NK-92 (cell line): ENCODE data around the gene BAHCC1.

Source experiments
- DNase-seq: peaks from one replicate; lab custom pipeline; 2025; ENCODE audit not compliant: unreplicated experiment; lab: John Stamatoyannopoulos, UW

BAHCC1 gene

DNA sequence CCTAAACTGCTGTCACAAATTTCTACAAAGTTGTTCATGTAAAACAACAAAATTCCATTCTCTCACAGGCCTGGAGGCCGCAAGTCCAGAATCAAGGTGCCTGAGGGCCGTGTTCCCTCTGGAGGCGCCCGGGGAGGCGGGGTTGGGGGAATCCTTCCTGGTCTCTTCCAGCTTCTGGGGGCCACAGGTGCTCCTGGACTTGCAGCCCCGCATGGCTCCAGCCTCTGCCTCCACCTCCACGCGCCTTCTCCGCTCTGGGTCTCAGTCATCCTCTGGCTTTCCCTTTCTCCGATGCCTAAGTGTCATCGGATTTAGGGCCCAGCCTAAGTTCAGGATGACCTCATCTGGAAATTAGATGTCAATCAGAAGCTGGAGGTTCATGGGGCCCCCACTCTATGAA lies 28.6 kb upstream of the BAHCC1 start:
- DNase-seq = no peak

- DNase-seq = no peak
Measured at GRCh38 chr17:81367171-81367570, 28.1 kb upstream of the BAHCC1 start.

DNA sequence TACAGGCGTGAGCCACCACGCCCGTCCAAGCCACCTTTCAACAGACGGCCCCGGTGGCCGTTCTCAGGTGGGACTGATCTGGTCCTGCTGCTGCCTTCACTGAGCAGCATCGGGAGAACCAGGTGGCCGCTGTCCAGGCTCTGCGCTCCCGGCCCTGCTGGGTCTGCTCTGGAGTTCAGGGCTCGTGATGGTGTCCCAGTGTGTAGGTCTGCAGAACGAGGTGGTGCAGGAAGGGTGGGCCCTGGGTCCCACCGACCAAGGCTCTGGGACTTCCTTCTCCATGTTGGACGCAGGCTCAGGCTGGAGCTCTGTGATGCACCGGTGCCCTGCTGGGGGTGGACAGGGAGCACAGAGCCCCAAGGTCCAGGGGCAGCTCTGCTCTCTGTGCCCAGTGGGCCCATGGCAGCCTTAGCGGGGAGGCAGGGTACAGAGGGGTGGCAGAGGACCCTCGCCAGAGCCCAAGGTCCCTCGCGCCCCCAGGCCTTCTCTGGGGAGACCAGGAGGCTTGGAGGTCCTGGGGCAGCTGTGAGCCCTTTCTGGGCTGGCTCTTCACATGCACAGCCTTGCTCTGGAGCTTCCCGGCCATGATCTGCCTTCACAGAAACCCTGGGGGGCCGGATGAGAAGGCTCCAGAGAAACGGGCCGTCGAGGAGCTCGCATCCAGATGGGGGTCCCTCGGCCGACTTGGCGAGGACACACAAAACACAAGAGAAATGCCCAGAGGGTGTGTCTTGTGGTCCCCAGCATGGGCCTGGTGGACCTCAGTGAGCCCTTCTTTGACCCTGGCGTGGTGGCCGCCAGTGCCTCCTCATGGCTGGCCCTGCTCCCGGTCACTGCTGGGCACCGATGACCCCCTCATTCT lies 26.9 kb upstream of the BAHCC1 start:
- DNase-seq = no peak

- DNase-seq = no peak
Measured at GRCh38 chr17:81370294-81370693, 25.0 kb upstream of the BAHCC1 start.

- no peak for DNase-seq
Measured at GRCh38 chr17:81371910-81372760, 23.1 kb upstream of the BAHCC1 start.

DNA sequence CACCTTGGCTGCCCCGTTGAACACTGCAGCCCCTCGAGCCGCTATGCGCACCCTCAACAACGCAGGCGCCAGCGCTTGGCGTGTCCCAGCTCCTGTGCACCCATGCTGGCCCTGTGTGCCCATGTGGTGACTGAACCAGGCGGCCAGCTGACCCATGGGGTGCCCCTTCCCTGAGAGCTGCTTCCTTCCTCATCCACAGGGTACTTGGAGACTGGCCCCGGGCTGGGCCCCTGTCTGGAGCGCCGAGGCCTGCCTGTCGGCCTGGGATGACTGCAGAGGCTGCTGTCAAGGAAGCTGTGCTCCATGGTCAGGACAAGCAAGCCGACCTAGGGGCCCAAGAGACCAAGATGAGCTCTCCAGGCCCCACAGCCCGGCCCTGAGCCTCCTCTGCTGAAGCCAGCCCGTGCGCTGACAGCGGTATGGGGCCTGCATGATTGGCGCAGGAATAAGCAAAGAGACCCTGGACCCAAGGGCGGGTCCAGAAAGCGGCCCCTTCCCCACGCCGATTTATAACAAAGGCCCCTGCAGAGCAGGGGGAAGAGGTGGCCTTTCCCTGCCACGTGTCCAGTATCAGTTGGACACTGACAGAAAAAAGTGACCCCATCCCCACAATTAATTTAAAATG lies 21.6 kb upstream of the BAHCC1 start:
- no peak for DNase-seq

DNA sequence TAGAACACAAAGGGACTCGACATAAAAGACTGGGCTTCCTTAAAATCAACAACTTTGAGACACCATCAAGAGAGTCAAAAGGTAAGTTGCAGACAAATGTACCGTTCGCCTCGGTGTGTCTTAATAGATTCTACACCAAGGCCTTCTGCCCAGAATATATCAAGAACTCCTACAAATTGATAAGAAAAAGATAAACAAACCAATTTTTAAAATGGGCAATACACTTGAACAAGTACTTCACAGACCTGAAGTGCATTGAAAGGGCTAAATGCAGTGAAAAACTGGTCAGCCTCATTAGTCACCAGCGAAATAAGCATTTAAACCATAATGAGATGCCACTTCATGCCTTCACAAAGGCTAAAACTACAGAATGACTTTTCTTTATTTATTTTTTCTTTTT lies 20.4 kb upstream of the BAHCC1 start:
- DNase-seq = no peak

- no peak for DNase-seq
Measured at GRCh38 chr17:81376946-81377714, 18.1 kb upstream of the BAHCC1 start.

DNA sequence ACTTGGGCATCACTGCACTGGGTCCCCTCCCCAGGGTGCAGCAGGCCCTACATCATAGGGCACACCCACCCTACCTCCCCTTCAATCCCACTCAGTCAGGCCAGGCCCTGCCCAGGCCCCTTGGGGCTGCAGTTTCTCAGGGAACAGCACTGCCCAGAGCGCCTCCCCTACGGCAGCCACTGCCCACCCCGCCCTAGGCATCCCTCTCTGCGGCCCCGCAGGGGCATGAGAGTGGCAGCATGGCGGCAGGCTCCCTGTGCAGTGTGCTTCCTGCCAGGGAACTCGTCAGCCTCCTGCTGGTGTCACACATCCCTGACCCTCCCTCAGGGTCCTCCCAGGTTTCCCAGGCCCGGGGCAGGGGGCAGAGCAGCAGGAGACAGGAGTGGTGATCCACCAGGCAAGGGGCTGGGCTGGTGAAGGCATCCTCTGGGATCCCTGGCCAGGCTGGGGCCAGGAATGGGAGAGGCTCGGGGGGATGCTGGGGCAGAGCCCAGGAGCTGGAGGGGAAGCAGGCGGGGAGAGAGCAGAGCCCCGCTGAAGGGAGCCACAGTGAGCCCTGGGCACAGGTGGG lies 16.2 kb upstream of the BAHCC1 start:
- no peak for DNase-seq

GRCh38 chr17:81379523-81379942 lies 15.7 kb upstream of the BAHCC1 start:
- DNase-seq = no peak

DNA sequence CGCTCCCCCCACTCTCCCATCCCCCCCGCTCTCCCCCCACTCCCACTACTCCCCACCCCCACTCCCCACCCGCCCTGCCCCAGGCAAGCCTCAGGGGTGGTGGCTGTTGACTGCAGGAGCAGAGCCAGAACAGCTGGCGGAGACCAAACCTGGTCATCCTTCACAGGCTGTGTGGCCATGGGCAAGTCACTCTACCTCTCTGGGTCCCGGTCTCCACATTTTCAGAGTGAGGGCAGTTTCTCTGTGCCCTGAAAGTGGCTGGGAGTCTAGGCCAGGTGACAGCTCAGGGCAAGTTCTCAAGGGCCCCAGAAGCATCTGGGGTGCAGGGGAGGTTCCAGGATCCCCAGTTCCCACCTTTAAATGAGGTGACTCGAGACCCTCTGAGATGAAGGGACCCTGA lies 15.1 kb upstream of the BAHCC1 start:
- DNase-seq = no peak

GRCh38 chr17:81380666-81381518 lies 14.4 kb upstream of the BAHCC1 start:
- no peak for DNase-seq

GRCh38 chr17:81381632-81382577 lies 13.4 kb upstream of the BAHCC1 start:
- no peak for DNase-seq

DNA sequence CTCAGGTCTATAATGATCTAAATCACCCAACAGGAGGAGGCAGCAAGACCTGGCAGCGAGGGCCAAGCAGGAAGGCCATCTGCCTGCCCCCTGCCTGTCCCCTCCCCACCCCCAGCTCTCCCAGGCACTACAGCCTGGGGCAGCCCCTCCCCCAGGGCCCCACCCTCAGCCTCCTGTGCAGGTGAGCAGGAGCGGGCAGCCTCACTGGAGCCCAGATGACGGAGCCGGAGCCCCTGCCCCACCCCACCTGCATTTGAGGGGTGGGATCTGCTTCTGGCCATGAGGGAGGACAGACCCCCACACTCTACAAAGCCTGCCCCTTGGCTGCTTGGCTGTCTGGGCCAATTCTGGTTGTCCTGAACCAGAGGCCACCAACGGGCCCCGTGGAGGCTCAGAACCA lies 12.4 kb upstream of the BAHCC1 start:
- no peak for DNase-seq

- DNase-seq = no peak
Measured at GRCh38 chr17:81383504-81384421, 11.5 kb upstream of the BAHCC1 start.

DNA sequence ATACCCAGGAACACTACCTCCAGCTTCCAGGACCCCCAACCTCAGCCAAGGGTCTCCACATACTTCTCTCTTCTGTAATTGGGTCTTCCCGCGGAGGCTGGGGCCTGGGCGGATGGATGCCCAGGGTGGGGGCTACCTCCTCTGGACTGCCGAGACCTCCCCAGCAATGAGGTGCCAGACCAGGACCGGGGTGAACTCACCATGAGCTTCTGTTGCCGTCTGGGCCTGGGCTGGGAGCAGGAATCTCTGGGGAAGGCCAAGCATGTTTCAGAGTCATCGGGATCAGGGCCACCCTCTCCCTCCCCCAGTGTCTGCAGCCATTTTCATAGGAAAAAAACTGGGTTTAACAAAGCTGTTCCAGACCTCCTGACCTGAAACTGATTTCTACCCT lies 10.3 kb upstream of the BAHCC1 start:
- DNase-seq = no peak

- no peak for DNase-seq
Measured at GRCh38 chr17:81385320-81386111, 9.7 kb upstream of the BAHCC1 start.
